ENCODE measurements around the gene NFATC2IP. TPM values are rescaled to one million over a fixed set of nuclear protein-coding genes. Genes with fewer than 3 reads are reported as not detected.

NFATC2IP gene
- total and polyA plus RNA-seq, 2 donors (not counting 1 experiment from before 2014, with no cell fraction given) = 96.4 to 102 TPM

- H3K4me3 Mint-ChIP-seq = no peak overlapping the region
- DNase-seq (no peak), ATAC-seq (ENCODE audit: low read depth) (no peak)
- no peak for TF ChIP-seq EZH2 (IDR thresholded peaks at IDR 0.05; ENCODE audit: borderline replicate concordance, insufficient read depth, low read depth, low read length, poor library complexity, severe bottlenecking)
- no peak for TF ChIP-seq CTCF (IDR thresholded peaks at IDR 0.05)
- H3K27ac ChIP-seq (ENCODE audit: low read length in 2 of 2) = no peak overlapping the region
- H3K4me1 ChIP-seq (ENCODE audit: control insufficient read depth in 2 of 2, insufficient read depth in 2 of 2, low read length in 2 of 2) = no peaks in the 10 kb centered on the region
- H3K27me3 Mint-ChIP-seq = peaks cover 4% of the 10 kb centered on the region
- peaks cover 2% of the 10 kb centered on the region for H3K4me1 Mint-ChIP-seq
- H3K27me3 ChIP-seq (replicated peaks in 1 of 4; ENCODE audit: control extremely low read depth in 1 of 4, control insufficient read depth in 3 of 4, insufficient read depth in 4 of 4, low read length in 3 of 4) = no peaks in the 10 kb centered on the region
- H3K4me2 ChIP-seq (replicated peaks; ENCODE audit: low read depth, low read length, poor library complexity, severe bottlenecking) = no peak overlapping the region
- 86% methylated on average over 2 of the region's 4 CpGs for WGBS (ENCODE audit: insufficient coverage)
- no peak overlapping the region for H3K4me3 ChIP-seq (ENCODE audit: control extremely low read depth in 1 of 5, extremely low read depth in 1 of 5, insufficient read depth in 1 of 5, low read depth in 2 of 5, low read length in 4 of 5)
- no peaks in the 10 kb centered on the region for H3K36me3 ChIP-seq (replicated peaks in 1 of 2; ENCODE audit: control extremely low read depth in 1 of 2, control insufficient read depth in 1 of 2, extremely low read depth in 1 of 2, insufficient read depth in 2 of 2, low read length in 1 of 2)
- no peaks in the 10 kb centered on the region for H3K79me2 ChIP-seq (ENCODE audit: control insufficient read depth, insufficient read depth, low read length)
- POLR2A ChIA-PET = no interaction called here
- intact Hi-C loops (cut with micrococcal nuclease) = no loop called here
- CTCF ChIA-PET = no interaction called here
- no peak overlapping the region for H3K9ac ChIP-seq (ENCODE audit: low read length)
- no peaks in the 10 kb centered on the region for H3K9me3 Mint-ChIP-seq (ENCODE audit: insufficient read depth)
- H3K9me3 ChIP-seq (ENCODE audit: control extremely low read depth in 1 of 3, control insufficient read depth in 2 of 3, insufficient read depth in 1 of 3, low read length in 2 of 3) = no peaks in the 10 kb centered on the region
- H3K27ac Mint-ChIP-seq = no peak overlapping the region
- H2AFZ ChIP-seq (ENCODE audit: insufficient read depth, low read depth, low read length, poor library complexity, severe bottlenecking) = no peak overlapping the region
- H4K20me1 ChIP-seq (ENCODE audit: control insufficient read depth, insufficient read depth, low read length, poor library complexity, severe bottlenecking) = no peaks in the 10 kb centered on the region
Observed at GRCh38 chr16:29011851-29012250, 61.1 kb downstream of the NFATC2IP start.

GRCh38 chr16:29012913-29013553, 62.3 kb downstream of the NFATC2IP start:
- Histone ChIP-seq H3K9ac (ENCODE audit: low read length) (no peak overlapping the region), H3K9me3 (ENCODE audit: control extremely low read depth in 1 of 3, control insufficient read depth in 2 of 3, insufficient read depth in 1 of 3, low read length in 2 of 3) (no peaks in the 10 kb centered on the region), H3K4me3 (ENCODE audit: control extremely low read depth in 1 of 5, extremely low read depth in 1 of 5, insufficient read depth in 1 of 5, low read depth in 2 of 5, low read length in 4 of 5) (no peak overlapping the region), H3K27ac (ENCODE audit: low read length in 2 of 2) (no peak overlapping the region), H3K27me3 (replicated peaks in 1 of 4; ENCODE audit: control extremely low read depth in 1 of 4, control insufficient read depth in 3 of 4, insufficient read depth in 4 of 4, low read length in 3 of 4) (no peaks in the 10 kb centered on the region), H3K79me2 (ENCODE audit: control insufficient read depth, insufficient read depth, low read length) (no peaks in the 10 kb centered on the region), H3K4me1 (ENCODE audit: control insufficient read depth in 2 of 2, insufficient read depth in 2 of 2, low read length in 2 of 2) (no peaks in the 10 kb centered on the region), H3K36me3 (replicated peaks in 1 of 2; ENCODE audit: control extremely low read depth in 1 of 2, control insufficient read depth in 1 of 2, extremely low read depth in 1 of 2, insufficient read depth in 2 of 2, low read length in 1 of 2) (no peaks in the 10 kb centered on the region), H3K4me2 (replicated peaks; ENCODE audit: low read depth, low read length, poor library complexity, severe bottlenecking) (no peak overlapping the region), H2AFZ (ENCODE audit: insufficient read depth, low read depth, low read length, poor library complexity, severe bottlenecking) (no peak overlapping the region), H4K20me1 (ENCODE audit: control insufficient read depth, insufficient read depth, low read length, poor library complexity, severe bottlenecking) (no peaks in the 10 kb centered on the region)
- H3K27me3 Mint-ChIP-seq = peaks cover 4% of the 10 kb centered on the region
- POLR2A ChIA-PET = no interaction called here
- no peaks in the 10 kb centered on the region for H3K9me3 Mint-ChIP-seq (ENCODE audit: insufficient read depth)
- H3K4me1 Mint-ChIP-seq = peaks cover 2% of the 10 kb centered on the region
- no peak for ATAC-seq (ENCODE audit: low read depth)
- 67% methylated on average over 1 of the region's 9 CpGs for WGBS (ENCODE audit: insufficient coverage)
- no peak for TF ChIP-seq CTCF (IDR thresholded peaks at IDR 0.05)
- TF ChIP-seq EZH2 (IDR thresholded peaks at IDR 0.05; ENCODE audit: borderline replicate concordance, insufficient read depth, low read depth, low read length, poor library complexity, severe bottlenecking) = no peak
- intact Hi-C loops (cut with micrococcal nuclease) = no loop called here
- H3K4me3 Mint-ChIP-seq = no peak overlapping the region
- H3K27ac Mint-ChIP-seq = no peak overlapping the region
- no peak for DNase-seq
- CTCF ChIA-PET = no interaction called here
